Naive B cell (primary cell): ENCODE data around the gene ZCCHC10. TPM values are rescaled to one million over a fixed set of nuclear protein-coding genes. Genes with fewer than 3 reads are reported as not detected.
"Not testable (repeated sequence)": the region's sequence is repeated elsewhere in the genome, so short reads cannot be mapped to it uniquely, and the experiment has no call there.

Experiments used
- ATAC-seq, 2 donors: fragments of 150-1000 bp; cut with Tn5 transposase; 2 replicates each; pipeline ENCODE4 v1.10.0; 2021; ENCODE audit warnings: low read depth in 2 of 2, mild to moderate bottlenecking in 2 of 2, moderate library complexity in 2 of 2
- DNase-seq: peaks from one replicate; pipeline ENCODE4 v3.0.0; 2022
- H3K27ac Mint-ChIP-seq, 6 donors: one replicate each; pipeline ENCODE4 v1.8.0; 2020 to 2022; ENCODE audit warnings: mild to moderate bottlenecking in 6 of 6, mixed read lengths in 6 of 6, moderate library complexity in 5 of 6, inconsistent platforms in 2 of 6
- H3K27me3 Mint-ChIP-seq, 3 donors: one replicate each; pipeline ENCODE4 v1.8.0; 2021 to 2022; ENCODE audit warnings: mixed read lengths in 3 of 3, mild to moderate bottlenecking in 1 of 3
- H3K36me3 Mint-ChIP-seq, 2 donors: one replicate each; pipeline ENCODE4 v1.8.0; 2020 to 2022; ENCODE audit warnings: mixed read lengths in 2 of 2, inconsistent platforms in 1 of 2, mild to moderate bottlenecking in 1 of 2
- H3K4me1 Mint-ChIP-seq, 3 donors: one replicate each; pipeline ENCODE4 v1.8.0; 2020 to 2022; ENCODE audit warnings: mixed read lengths in 3 of 3, inconsistent platforms in 1 of 3, mild to moderate bottlenecking in 1 of 3, moderate library complexity in 1 of 3
- H3K4me3 Mint-ChIP-seq, 8 donors: one replicate each; pipeline ENCODE4 v1.8.0; 2020 to 2022; ENCODE audit warnings: mild to moderate bottlenecking in 8 of 8, mixed read lengths in 8 of 8, moderate library complexity in 8 of 8, inconsistent platforms in 2 of 8
- H3K9me3 Mint-ChIP-seq, 7 donors: one replicate each; pipeline ENCODE4 v1.8.0; 2020 to 2022; ENCODE audit warnings: mixed read lengths in 7 of 7, mild to moderate bottlenecking in 5 of 7, inconsistent platforms in 2 of 7, moderate library complexity in 1 of 7
- polyA plus RNA-seq, 6 donors: library from polyadenylated mRNA; unstranded; fragments of 300-500 nt; fragmentation: Illumina TruSeq; gene quantifications; one replicate each; pipeline ENCODE4 v1.2.3, GENCODE V29; 2021; ENCODE audit warnings: low read depth in 6 of 6

The ZCCHC10 gene
- polyA plus RNA-seq, 6 donors from 2014 or later, result 87.0 to 209 (median 123) TPM

DNA sequence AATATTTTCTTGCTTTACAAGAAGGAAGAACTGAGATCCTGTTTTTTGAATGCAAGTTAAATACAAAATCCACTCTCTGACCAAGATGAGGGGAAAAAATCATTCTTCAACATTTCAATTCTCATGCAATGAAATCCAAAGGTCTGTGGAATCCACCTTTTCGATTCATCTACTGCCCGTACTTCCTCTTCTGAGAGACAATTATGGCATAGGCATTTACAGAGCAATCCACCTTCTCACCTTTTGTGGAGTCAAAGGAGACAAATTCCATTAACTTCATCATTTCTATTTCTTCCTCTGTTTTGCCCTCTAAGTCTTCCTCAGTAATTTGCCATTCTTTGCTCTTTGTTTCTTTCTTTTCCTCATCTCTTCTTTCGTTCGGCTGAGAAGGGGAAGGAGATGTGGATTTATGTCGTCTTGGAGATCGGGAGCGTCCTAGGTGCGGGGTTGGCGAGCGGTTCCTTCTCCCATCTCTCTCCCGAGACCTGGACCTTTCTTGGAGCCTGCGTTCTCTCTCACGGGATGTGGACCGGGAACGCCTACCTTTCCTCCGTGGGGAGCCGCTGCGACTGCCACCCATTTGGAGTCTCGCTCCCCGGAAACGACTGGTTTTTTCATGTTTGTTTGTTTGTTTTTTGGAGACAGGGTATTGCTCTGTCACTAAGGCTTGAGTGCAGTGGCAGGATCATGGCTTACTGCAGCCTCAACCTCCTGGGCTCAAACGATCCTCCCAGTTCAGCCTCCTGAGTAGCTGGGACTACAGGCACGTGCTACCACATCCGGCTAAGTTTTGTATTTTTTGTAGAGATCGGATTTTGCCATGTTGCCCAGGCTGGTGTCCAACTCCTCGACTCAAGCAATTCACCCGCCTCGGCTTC lies 38.6 kb downstream of the ZCCHC10 start:
- Mint-ChIP-seq H3K4me3 (peak overlapping the region in 1 of 8 donors; percentile 30), H3K27me3 (peaks cover 0 to 5% (median 0%) of the 10 kb centered on the region in 3 donors), H3K27ac (peak overlapping the region in 1 of 6 donors; percentile 26)

DNA sequence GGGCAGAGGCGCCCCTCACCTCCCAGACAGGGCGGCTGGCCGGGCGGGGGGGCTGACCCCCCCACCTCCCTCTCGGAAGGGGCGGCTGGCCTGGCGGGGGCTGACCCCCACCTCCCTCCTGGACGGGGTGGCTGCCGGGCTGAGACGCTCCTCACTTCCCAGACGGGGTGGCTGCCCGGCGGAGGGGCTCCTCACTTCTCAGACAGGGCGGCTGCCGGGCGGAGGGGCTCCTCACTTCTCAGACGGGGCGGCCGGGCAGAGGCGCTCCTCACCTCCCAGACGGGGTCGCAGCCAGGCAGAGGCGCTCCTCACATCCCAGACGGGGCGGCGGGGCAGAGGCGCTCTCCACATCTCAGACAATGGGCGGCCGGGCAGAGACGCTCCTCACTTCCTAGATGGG lies 43.4 kb downstream of the ZCCHC10 start:
- not testable (repeated sequence) for ATAC-seq, H3K4me1 Mint-ChIP-seq

More for the DNA sequence above, 38.6 kb downstream of the ZCCHC10 start:
- no peaks in the 10 kb centered on the region for H3K9me3 Mint-ChIP-seq
- H3K4me1 Mint-ChIP-seq, result no peaks in the 10 kb centered on the region
- H3K36me3 Mint-ChIP-seq, result no peaks in the 10 kb centered on the region
- no peak for DNase-seq
- ATAC-seq, result no peak

DNA sequence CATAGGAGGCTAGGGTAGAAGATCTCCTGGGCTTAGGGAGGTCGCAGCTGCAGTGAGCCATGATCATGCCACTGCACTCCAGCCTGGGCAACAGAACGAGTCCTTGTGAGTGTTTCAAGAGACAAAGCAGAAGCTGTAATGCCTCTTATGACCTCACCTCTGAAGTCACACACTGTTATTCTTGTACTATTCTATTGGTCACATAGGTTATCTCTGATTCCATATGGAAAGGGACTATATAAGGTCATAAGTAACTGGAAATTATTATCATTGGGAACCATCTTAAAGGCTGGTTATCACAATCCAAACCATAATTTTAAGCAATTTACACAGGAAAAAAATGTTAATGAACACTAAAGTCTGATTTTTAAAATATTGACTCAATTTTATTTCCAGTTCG lies 45.1 kb downstream of the ZCCHC10 start:
- no peak overlapping the region for H3K27ac Mint-ChIP-seq
- no peaks in the 10 kb centered on the region for H3K4me1 Mint-ChIP-seq
- H3K4me3 Mint-ChIP-seq, result no peak overlapping the region
- H3K36me3 Mint-ChIP-seq, result peaks cover 5 to 7% of the 10 kb centered on the region in 2 donors
- H3K9me3 Mint-ChIP-seq, result peaks cover 0 to 11% (median 8%) of the 10 kb centered on the region in 7 donors
- H3K27me3 Mint-ChIP-seq, result no peaks in the 10 kb centered on the region
- ATAC-seq, result no peak
- DNase-seq, result no peak

More for the DNA sequence above, 43.4 kb downstream of the ZCCHC10 start:
- not testable (repeated sequence) for H3K36me3 Mint-ChIP-seq, H3K9me3 Mint-ChIP-seq, H3K27me3 Mint-ChIP-seq, DNase-seq, H3K4me3 Mint-ChIP-seq, H3K27ac Mint-ChIP-seq

DNA sequence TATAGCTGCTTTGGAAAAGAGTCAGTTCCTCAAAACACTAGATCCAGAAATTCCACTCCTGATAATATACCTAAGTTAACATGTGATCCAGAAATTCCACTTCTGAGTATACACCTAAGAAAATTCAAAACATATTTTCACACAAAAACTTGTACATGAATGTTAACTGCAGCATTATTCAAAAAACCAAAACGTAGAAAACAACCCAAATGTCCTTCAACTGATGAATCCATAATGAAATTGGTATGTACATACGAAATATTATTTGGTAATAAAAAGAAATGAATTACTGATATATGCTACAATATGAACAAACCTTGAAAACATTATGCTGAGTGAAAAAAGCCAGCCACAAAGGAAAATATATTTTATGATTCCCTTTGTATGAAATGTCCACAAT lies 46.4 kb downstream of the ZCCHC10 start:
- no peak for DNase-seq
- Mint-ChIP-seq H3K36me3 (peaks cover 5 to 7% of the 10 kb centered on the region in 2 donors), H3K4me3 (no peak overlapping the region), H3K9me3 (peaks cover 0 to 13% (median 9%) of the 10 kb centered on the region in 7 donors), H3K4me1 (no peaks in the 10 kb centered on the region), H3K27ac (no peak overlapping the region), H3K27me3 (no peaks in the 10 kb centered on the region)
- ATAC-seq, result no peak

GRCh38 chr5:132979367-132979940 lies 46.9 kb downstream of the ZCCHC10 start:
- peaks cover 0 to 13% (median 9%) of the 10 kb centered on the region in 7 donors for H3K9me3 Mint-ChIP-seq
- ATAC-seq, result no peak
- H3K4me1 Mint-ChIP-seq, result no peaks in the 10 kb centered on the region
- no peak for DNase-seq
- no peak overlapping the region for H3K27ac Mint-ChIP-seq
- peaks cover 5 to 7% of the 10 kb centered on the region in 2 donors for H3K36me3 Mint-ChIP-seq
- H3K27me3 Mint-ChIP-seq, result no peaks in the 10 kb centered on the region
- H3K4me3 Mint-ChIP-seq, result no peak overlapping the region

GRCh38 chr5:132976852-132977251 lies 49.5 kb downstream of the ZCCHC10 start:
- no peaks in the 10 kb centered on the region for H3K4me1 Mint-ChIP-seq
- peaks cover 5 to 7% of the 10 kb centered on the region in 2 donors for H3K36me3 Mint-ChIP-seq
- H3K4me3 Mint-ChIP-seq, result no peak overlapping the region
- DNase-seq (no peak), ATAC-seq (no peak)
- H3K27me3 Mint-ChIP-seq, result no peaks in the 10 kb centered on the region
- peaks cover 0 to 13% (median 9%) of the 10 kb centered on the region in 7 donors for H3K9me3 Mint-ChIP-seq
- H3K27ac Mint-ChIP-seq, result no peak overlapping the region

GRCh38 chr5:132972436-132972828 lies 53.9 kb downstream of the ZCCHC10 start:
- not testable (repeated sequence) for DNase-seq, ATAC-seq, H3K4me3 Mint-ChIP-seq, H3K27ac Mint-ChIP-seq, H3K4me1 Mint-ChIP-seq, H3K27me3 Mint-ChIP-seq, H3K36me3 Mint-ChIP-seq
- H3K9me3 Mint-ChIP-seq, result peaks cover 0 to 13% (median 9%) of the 10 kb centered on the region in 7 donors

DNA sequence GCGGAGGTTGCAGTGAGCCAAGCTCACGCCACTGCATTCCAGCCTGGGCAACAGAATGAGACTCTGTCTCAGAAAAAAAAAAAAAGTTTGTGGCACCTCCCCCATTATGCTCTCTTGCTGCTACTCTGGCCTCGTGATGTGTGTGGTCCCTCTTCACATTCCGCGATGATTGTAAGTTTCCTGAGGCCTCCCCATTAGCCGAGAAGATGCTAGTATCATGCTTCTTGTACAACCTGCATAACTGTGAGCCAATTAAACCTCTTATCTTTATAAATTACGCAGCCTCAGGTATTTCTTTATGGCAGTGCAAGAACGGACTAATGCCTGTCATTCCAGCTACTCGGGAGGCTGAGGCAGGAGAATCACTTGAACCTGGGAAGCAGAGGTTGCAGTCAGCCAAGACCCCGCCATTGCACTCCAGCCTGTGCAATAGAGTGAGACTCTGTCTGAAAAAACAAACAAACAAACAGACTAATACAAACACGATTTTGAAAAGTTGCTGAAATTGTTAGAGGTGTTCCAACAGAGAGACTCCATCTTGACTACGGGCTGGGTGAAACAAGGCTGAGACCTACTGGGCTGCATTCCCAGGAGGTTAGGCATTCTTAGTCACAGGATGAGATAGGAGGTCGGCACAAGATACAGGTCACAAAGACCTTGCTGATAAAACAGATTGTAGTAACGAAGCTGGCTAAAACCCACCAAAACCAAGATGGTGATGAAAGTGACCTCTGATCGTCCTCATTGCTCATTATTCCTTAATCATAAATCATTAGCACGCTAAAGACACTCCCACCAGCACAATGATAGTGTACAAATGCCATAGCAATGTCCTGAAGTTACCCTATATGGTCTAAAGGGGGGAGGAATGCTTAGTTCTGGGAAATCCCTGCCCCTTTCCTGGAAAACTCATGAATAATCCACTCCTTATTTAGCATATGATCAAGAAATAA lies 54.6 kb downstream of the ZCCHC10 start:
- Mint-ChIP-seq H3K4me1 (no peaks in the 10 kb centered on the region), H3K27me3 (no peaks in the 10 kb centered on the region), H3K36me3 (peaks cover 2 to 3% of the 10 kb centered on the region in 2 donors), H3K9me3 (peaks cover 0 to 8% (median 4%) of the 10 kb centered on the region in 7 donors), H3K27ac (no peak overlapping the region), H3K4me3 (no peak overlapping the region)
- no peak for ATAC-seq
- no peak for DNase-seq

GRCh38 chr5:132965120-132965519 lies 61.2 kb downstream of the ZCCHC10 start:
- peak overlapping the region in 3 of 6 donors; percentile 42 to 98 (median 96) for H3K27ac Mint-ChIP-seq
- peak overlapping the region in 4 of 8 donors; percentile 9 to 94 (median 56) for H3K4me3 Mint-ChIP-seq
- peaks cover 10 to 30% (median 24%) of the 10 kb centered on the region in 3 donors for H3K4me1 Mint-ChIP-seq
- ATAC-seq (no peak), DNase-seq (no peak)
- H3K36me3 Mint-ChIP-seq, result no peaks in the 10 kb centered on the region
- H3K9me3 Mint-ChIP-seq, result no peaks in the 10 kb centered on the region
- H3K27me3 Mint-ChIP-seq, result no peaks in the 10 kb centered on the region

DNA sequence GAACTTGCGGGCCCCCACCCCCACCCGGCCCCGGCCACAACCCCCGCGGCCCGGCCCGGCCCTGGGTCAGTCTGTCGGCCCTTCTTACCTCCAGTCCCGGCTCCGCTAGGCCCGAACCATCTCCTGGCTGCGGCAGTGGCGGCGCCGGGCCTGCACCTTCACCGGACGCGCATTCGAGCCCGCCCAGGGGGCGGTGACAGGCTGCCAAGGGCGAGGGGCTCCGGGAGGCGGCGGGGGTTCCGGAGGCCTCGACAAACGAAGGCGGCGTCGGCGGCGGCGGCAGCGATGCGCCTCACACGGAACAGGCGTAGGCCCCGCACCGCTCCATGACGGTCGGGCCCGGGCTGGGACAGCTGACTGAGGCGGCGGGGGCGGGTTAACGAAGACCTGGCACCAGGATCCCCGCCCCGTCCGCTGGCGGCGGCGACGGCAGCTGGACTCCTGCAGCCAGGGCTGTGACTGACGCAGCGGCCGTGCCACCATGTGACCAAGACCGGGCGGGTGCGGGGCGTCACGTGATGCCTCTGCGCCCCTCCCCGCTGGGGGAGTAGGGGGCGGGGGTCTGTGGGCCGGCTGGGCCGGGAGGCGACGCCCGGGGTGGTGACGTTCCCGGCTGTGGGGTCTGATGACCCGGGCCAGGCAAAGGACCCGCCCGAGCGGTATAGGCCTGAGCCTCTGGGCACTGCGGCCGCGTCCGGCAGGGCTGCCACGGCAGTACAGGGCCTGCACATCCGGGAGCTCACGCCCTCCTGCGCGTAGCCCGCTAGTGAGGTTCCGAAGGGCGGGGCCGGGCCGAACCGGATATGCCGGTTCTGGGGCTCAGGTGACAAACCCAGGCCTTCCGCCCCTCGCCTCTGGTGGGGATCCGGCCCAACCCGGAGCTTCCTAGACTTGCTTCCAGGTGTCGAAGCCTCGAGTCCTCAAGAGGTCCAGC lies 62.9 kb downstream of the ZCCHC10 start, which contains the start of gene AFF4:
AFF4 (minus strand) TSS at position 464 of the 934 bp plus-strand sequence. CDS start 26,445 bp downstream, outside the sequence.
- ATAC-seq (peak; percentile 84 to 85), DNase-seq (peak; percentile 97)
- H3K27me3 Mint-ChIP-seq, result no peaks in the 10 kb centered on the region
- peaks cover 13 to 46% (median 35%) of the 10 kb centered on the region in 3 donors for H3K4me1 Mint-ChIP-seq
- H3K4me3 Mint-ChIP-seq, result peak within 1 kb of the TSS; percentile 86 to 100 (median 96)
- peak within 1 kb of the TSS; percentile 96 to 99 (median 98) for H3K27ac Mint-ChIP-seq
- no peaks in the 10 kb centered on the region for H3K36me3 Mint-ChIP-seq
- H3K9me3 Mint-ChIP-seq, result no peaks in the 10 kb centered on the region

- H3K4me1 Mint-ChIP-seq, result peaks cover 13 to 54% (median 40%) of the 10 kb centered on the region in 3 donors
- DNase-seq, result peak; percentile 20
- ATAC-seq, result no peak
These were observed 63.8 kb downstream of the ZCCHC10 start for GRCh38 chr5:132962429-132963021.

GRCh38 chr5:132961887-132962286 lies 64.5 kb downstream of the ZCCHC10 start:
- H3K4me1 Mint-ChIP-seq, result peaks cover 13 to 54% (median 40%) of the 10 kb centered on the region in 3 donors
- H3K27me3 Mint-ChIP-seq, result no peaks in the 10 kb centered on the region
- ATAC-seq (no peak), DNase-seq (no peak)
- H3K36me3 Mint-ChIP-seq, result no peaks in the 10 kb centered on the region
- H3K27ac Mint-ChIP-seq, result peak overlapping the region; percentile 96 to 99 (median 98)
- peak overlapping the region; percentile 86 to 100 (median 96) for H3K4me3 Mint-ChIP-seq
- H3K9me3 Mint-ChIP-seq, result no peaks in the 10 kb centered on the region

More at GRCh38 chr5:132962429-132963021, 63.8 kb downstream of the ZCCHC10 start:
- Mint-ChIP-seq H3K4me3 (peak overlapping the region; percentile 86 to 100 (median 96)), H3K9me3 (no peaks in the 10 kb centered on the region), H3K27me3 (no peaks in the 10 kb centered on the region), H3K36me3 (no peaks in the 10 kb centered on the region), H3K27ac (peak overlapping the region; percentile 96 to 99 (median 98))
